ENCODE results near the gene KRT71. TPM values are rescaled to one million over a fixed set of nuclear protein-coding genes. Genes with fewer than 3 reads are reported as not detected.

KRT71 gene
- total RNA-seq, 4 donors from 2014 or later, result not detected

DNA sequence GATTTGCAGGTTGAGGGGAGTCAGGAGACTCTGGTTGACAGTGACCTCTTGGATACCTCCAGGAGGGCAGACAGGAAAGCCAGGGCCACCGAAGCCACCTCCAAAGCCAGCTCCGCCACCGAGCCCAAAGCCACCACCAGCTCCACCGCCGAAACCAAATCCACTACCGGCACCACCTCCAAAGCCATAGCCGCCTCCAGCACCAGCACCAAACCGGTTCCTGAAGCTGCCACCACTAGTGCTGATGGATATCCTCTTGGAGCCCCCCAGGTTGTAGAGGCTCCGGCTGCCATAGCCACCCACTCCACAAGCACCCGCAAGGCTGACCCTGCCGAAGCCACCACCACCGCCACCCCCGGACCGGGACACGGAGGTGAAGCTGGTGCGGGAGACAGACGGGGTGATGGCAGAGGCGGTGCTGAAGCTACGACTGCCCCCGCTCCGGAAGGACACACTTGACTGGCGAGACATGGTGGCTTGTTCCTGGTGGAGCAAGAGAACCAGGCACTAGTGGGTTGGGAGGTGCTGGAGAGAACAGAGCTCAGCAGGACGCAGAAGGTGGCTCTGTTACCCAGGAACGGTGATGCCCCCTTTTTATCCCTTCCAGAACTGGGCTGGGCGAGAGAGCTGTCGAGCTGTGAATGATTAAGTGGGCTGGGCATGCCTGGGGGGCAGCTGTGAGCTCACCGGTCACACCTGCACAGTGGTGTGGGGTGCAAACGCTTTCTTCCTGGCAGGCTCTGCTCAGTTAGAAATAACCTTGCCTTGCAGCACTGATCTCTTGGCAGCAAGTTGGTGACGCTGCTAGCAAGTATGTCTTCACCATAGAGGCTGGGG is 32.9 kb downstream of the KRT71 start, which contains the start of gene KRT5:
TSS of gene KRT5 (minus strand) at position 569 of the 837 bp plus-strand sequence. CDS start at position 471, 98 bp downstream.
- intact Hi-C loops (cut with DNase I), result no loop called here

DNA sequence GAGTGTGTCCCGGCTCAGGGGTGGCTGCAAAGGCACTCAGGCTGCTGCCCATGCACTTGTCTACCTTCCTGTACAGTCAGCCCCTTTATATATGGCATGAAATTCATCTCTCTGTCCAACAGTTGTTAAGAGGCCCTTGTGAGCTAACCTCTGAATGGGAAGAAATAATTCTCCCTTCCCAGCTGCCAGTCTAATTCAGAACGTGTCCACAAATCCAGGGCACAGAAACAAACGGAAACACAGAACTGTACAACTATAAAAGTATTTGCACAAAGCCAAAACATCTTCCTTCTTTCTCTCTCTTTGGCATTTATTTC is 33.6 kb downstream of the KRT71 start:
- intact Hi-C loops (cut with DNase I), result no loop called here
- peaks cover 0 to 12% of the 10 kb centered on the region in 2 donors for H3K4me1 ChIP-seq
- no peaks in the 10 kb centered on the region for H3K36me3 ChIP-seq
- WGBS, 2 donors, result 77 to 85% methylated on average over 3 of the region's 3 CpGs
- H3K9me3 ChIP-seq, result no peaks in the 10 kb centered on the region
- H3K27ac ChIP-seq, result no peak overlapping the region
- TF ChIP-seq POLR2A (IDR thresholded peaks at IDR 0.05) (no peak), CTCF (IDR thresholded peaks at IDR 0.05) (no peak)
- no peak overlapping the region for H3K4me3 ChIP-seq (replicated peaks in 1 of 3)
- DNase-seq, result no peak
- H3K27me3 ChIP-seq, result no peaks in the 10 kb centered on the region

More for the DNA sequence above, 32.9 kb downstream of the KRT71 start, which contains the start of gene KRT5:
- H3K27ac ChIP-seq, result no peak within 1 kb of the TSS
- WGBS, 2 donors, result 91 to 92% methylated on average over 28 to 29 of the region's 29 CpGs
- H3K9me3 ChIP-seq, result no peaks in the 10 kb centered on the region
- no peak for TF ChIP-seq CTCF (IDR thresholded peaks at IDR 0.05)
- TF ChIP-seq POLR2A (IDR thresholded peaks at IDR 0.05), result no peak
- no peaks in the 10 kb centered on the region for H3K27me3 ChIP-seq
- peaks cover 0 to 12% of the 10 kb centered on the region in 2 donors for H3K4me1 ChIP-seq
- no peak for DNase-seq
- H3K36me3 ChIP-seq, result no peaks in the 10 kb centered on the region
- no peak within 1 kb of the TSS for H3K4me3 ChIP-seq (replicated peaks in 1 of 3)

GRCh38 chr12:52518574-52519386 is 34.2 kb downstream of the KRT71 start:
- intact Hi-C loops (cut with DNase I), result no loop called here
- 80 to 88% methylated on average over 8 of the region's 8 CpGs for WGBS, 2 donors
- Histone ChIP-seq H3K36me3 (no peaks in the 10 kb centered on the region), H3K4me1 (peaks cover 0 to 12% of the 10 kb centered on the region in 2 donors), H3K27me3 (no peaks in the 10 kb centered on the region), H3K9me3 (no peaks in the 10 kb centered on the region), H3K27ac (no peak overlapping the region), H3K4me3 (replicated peaks in 1 of 3) (no peak overlapping the region)
- no peak for DNase-seq
- TF ChIP-seq CTCF (IDR thresholded peaks at IDR 0.05), result no peak
- no peak for TF ChIP-seq POLR2A (IDR thresholded peaks at IDR 0.05)

DNA sequence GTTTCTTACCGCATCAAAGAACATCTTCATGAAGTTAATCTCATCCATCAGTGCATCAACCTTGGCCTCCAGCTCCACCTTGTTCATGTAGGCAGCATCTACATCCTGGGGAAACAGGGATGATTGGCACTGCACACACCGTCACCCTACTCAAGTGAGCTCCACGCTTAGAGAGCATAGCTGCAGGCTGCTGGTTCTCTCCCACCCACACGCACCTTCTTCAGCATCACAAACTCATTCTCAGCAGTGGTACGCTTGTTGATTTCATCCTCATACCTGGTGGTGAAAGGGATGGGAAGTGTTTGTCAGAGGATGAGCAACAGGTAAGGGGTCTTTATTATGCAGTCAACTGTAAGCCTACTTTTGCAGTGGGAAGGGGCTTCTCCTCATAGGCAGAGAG is 35.1 kb downstream of the KRT71 start:
- Histone ChIP-seq H3K27ac (no peak overlapping the region), H3K4me1 (peaks cover 0 to 12% of the 10 kb centered on the region in 2 donors), H3K36me3 (no peaks in the 10 kb centered on the region), H3K27me3 (no peaks in the 10 kb centered on the region), H3K4me3 (replicated peaks in 1 of 3) (no peak overlapping the region), H3K9me3 (no peaks in the 10 kb centered on the region)
- intact Hi-C loops (cut with DNase I), result no loop called here
- WGBS, 2 donors, result 90 to 96% methylated on average over 5 of the region's 5 CpGs
- TF ChIP-seq CTCF (IDR thresholded peaks at IDR 0.05) (no peak), POLR2A (IDR thresholded peaks at IDR 0.05) (no peak)
- DNase-seq, result no peak
